Activated CD8-positive, alpha-beta memory T cell treated with anti-CD3 and anti-CD28 coated beads for 1 hour (primary cell): ENCODE results near the gene RPRM.
A peak's percentile ranks its signal among the peaks of the same experiment; 100 is the strongest.
"Not testable (repeated sequence)": the region's sequence is repeated elsewhere in the genome, so short reads cannot be mapped to it uniquely, and the experiment has no call there.

ENCODE experiments used
- DNase-seq, 2 donors: peaks; one replicate each; pipeline ENCODE4 v3.0.0-alpha.2; 2020; ENCODE audit warnings: low read depth in 1 of 2; ENCODE audit errors: extremely low read depth in 1 of 2

The RPRM gene

GRCh38 chr2:153478289-153479261 lies at the start of gene RPRM:
Gene RPRM, minus strand, starts transcription at chr2:153478762. Its CDS starts 197 bp downstream, at chr2:153478565.
- peak in 1 of 2 donors; percentile 44 for DNase-seq

GRCh38 chr2:153519257-153519875 lies 40.8 kb upstream of the RPRM start:
- DNase-seq: peak in 1 of 2 donors; percentile 39

- no peak for DNase-seq
Observed at GRCh38 chr2:153512331-153512730, 33.8 kb upstream of the RPRM start.

- DNase-seq: no peak
Observed at GRCh38 chr2:153510996-153511395, 32.4 kb upstream of the RPRM start.

GRCh38 chr2:153509133-153509532 lies 30.6 kb upstream of the RPRM start:
- no peak for DNase-seq

GRCh38 chr2:153506499-153506898 lies 27.9 kb upstream of the RPRM start:
- not testable (repeated sequence) for DNase-seq

- no peak for DNase-seq
Observed at GRCh38 chr2:153499439-153499838, 20.9 kb upstream of the RPRM start.

- DNase-seq: no peak
Observed at GRCh38 chr2:153497938-153498629, 19.5 kb upstream of the RPRM start.

GRCh38 chr2:153495725-153496124 lies 17.2 kb upstream of the RPRM start:
- no peak for DNase-seq

- no peak for DNase-seq
Observed at GRCh38 chr2:153488072-153488471, 9.5 kb upstream of the RPRM start.

- no peak for DNase-seq
Observed at GRCh38 chr2:153487448-153487847, 8.9 kb upstream of the RPRM start.

GRCh38 chr2:153479573-153479972 lies 1.0 kb upstream of the RPRM start:
- no peak for DNase-seq

GRCh38 chr2:153477636-153478288 lies 800 bp downstream of the RPRM start:
- DNase-seq: no peak

GRCh38 chr2:153476816-153477635 lies 1.5 kb downstream of the RPRM start:
- DNase-seq: no peak

GRCh38 chr2:153476491-153476815 lies 2.1 kb downstream of the RPRM start:
- DNase-seq: no peak

- DNase-seq: no peak
Observed at GRCh38 chr2:153474876-153475435, 3.6 kb downstream of the RPRM start.

- no peak for DNase-seq
Observed at GRCh38 chr2:153474407-153474806, 4.2 kb downstream of the RPRM start.

- no peak for DNase-seq
Observed at GRCh38 chr2:153470867-153471266, 7.7 kb downstream of the RPRM start.

- DNase-seq: no peak
Observed at GRCh38 chr2:153464395-153464794, 14.2 kb downstream of the RPRM start.

- DNase-seq: no peak
Observed at GRCh38 chr2:153462338-153462859, 16.2 kb downstream of the RPRM start.
